ENCODE data around the gene RASA2. TPM values are rescaled to one million over a fixed set of nuclear protein-coding genes. Genes with fewer than 3 reads are reported as not detected.

RASA2 gene
- total RNA-seq, 2 donors from 2014 or later, result 12.0 to 18.3 TPM

- no peak overlapping the region for H3K9ac ChIP-seq (ENCODE audit: low read depth in 2 of 2, low read length in 2 of 2)
- H3K4me3 ChIP-seq, result no peak overlapping the region
- no peak for DNase-seq
- H3K27me3 ChIP-seq, result no peaks in the 10 kb centered on the region
- TF ChIP-seq CTCF (IDR thresholded peaks at IDR 0.05), result no peak
- H3K9me3 ChIP-seq, result no peaks in the 10 kb centered on the region
- intact Hi-C loops (cut with DNase I), result loop anchor here (10.0 kb wide), 2 partner anchors 59 to 179 kb away; no protein-coding TSS in a partner anchor
- no peaks in the 10 kb centered on the region for H3K4me1 ChIP-seq
- no peaks in the 10 kb centered on the region for H3K36me3 ChIP-seq
- H3K27ac ChIP-seq, result no peak overlapping the region
Observed at GRCh38 chr3:141643391-141643790, 156.6 kb downstream of the RASA2 start.

- Histone ChIP-seq H3K36me3 (no peaks in the 10 kb centered on the region), H3K4me1 (no peaks in the 10 kb centered on the region), H3K27ac (no peak overlapping the region), H3K9me3 (no peaks in the 10 kb centered on the region), H3K4me3 (no peak overlapping the region), H3K27me3 (no peaks in the 10 kb centered on the region), H3K9ac (ENCODE audit: low read depth in 2 of 2, low read length in 2 of 2) (no peak overlapping the region)
- no peak for DNase-seq
- intact Hi-C loops (cut with DNase I), result loop anchor here (10.0 kb wide), 2 partner anchors 59 to 179 kb away; no protein-coding TSS in a partner anchor
- TF ChIP-seq CTCF (IDR thresholded peaks at IDR 0.05), result no peak
Observed at GRCh38 chr3:141643796-141644195, 157.0 kb downstream of the RASA2 start.

GRCh38 chr3:141644931-141645330 lies 158.1 kb downstream of the RASA2 start:
- peak; percentile 81 for TF ChIP-seq CTCF (IDR thresholded peaks at IDR 0.05)
- Histone ChIP-seq H3K36me3 (no peaks in the 10 kb centered on the region), H3K9me3 (no peaks in the 10 kb centered on the region), H3K4me1 (no peaks in the 10 kb centered on the region), H3K9ac (ENCODE audit: low read depth in 2 of 2, low read length in 2 of 2) (no peak overlapping the region), H3K4me3 (no peak overlapping the region), H3K27ac (no peak overlapping the region), H3K27me3 (no peaks in the 10 kb centered on the region)
- intact Hi-C loops (cut with DNase I), result loop anchor here (10.0 kb wide), 2 partner anchors 60 to 180 kb away; no protein-coding TSS in a partner anchor
- DNase-seq, result peak; percentile 88

GRCh38 chr3:141646760-141647561 lies 160.1 kb downstream of the RASA2 start:
- Histone ChIP-seq H3K9me3 (no peaks in the 10 kb centered on the region), H3K27ac (no peak overlapping the region), H3K27me3 (no peaks in the 10 kb centered on the region), H3K36me3 (no peaks in the 10 kb centered on the region), H3K9ac (ENCODE audit: low read depth in 2 of 2, low read length in 2 of 2) (no peak overlapping the region), H3K4me1 (no peaks in the 10 kb centered on the region), H3K4me3 (no peak overlapping the region)
- DNase-seq, result peak; percentile 54
- intact Hi-C loops (cut with DNase I), result loop anchor here (10.0 kb wide), 2 partner anchors 62 to 182 kb away; no protein-coding TSS in a partner anchor
- no peak for TF ChIP-seq CTCF (IDR thresholded peaks at IDR 0.05)

GRCh38 chr3:141647562-141647915 lies 160.7 kb downstream of the RASA2 start:
- H3K27ac ChIP-seq, result no peak overlapping the region

More at GRCh38 chr3:141647562-141647915, 160.7 kb downstream of the RASA2 start:
- Histone ChIP-seq H3K4me3 (no peak overlapping the region), H3K9me3 (no peaks in the 10 kb centered on the region), H3K9ac (ENCODE audit: low read depth in 2 of 2, low read length in 2 of 2) (no peak overlapping the region), H3K27me3 (no peaks in the 10 kb centered on the region), H3K36me3 (no peaks in the 10 kb centered on the region), H3K4me1 (no peaks in the 10 kb centered on the region)
- intact Hi-C loops (cut with DNase I), result loop anchor here (10.0 kb wide), 2 partner anchors 63 to 183 kb away; no protein-coding TSS in a partner anchor
- TF ChIP-seq CTCF (IDR thresholded peaks at IDR 0.05), result no peak
- no peak for DNase-seq
